SK-N-SH (cell line): ENCODE data around the gene EGF.

Experiments
- CHD2 ChIP-seq: fragments of 150-350 bp; IDR thresholded peaks from 2 replicates; pipeline ENCODE4 v1.6.1; 2018; ENCODE audit warnings: low read length; ENCODE audit not compliant: partially characterized antibody
- EZH2phosphoT487 ChIP-seq: fragments of 200-600 bp; sonication (generic); IDR thresholded peaks from 2 replicates; pipeline ENCODE4 v1.6.1; 2017; ENCODE audit warnings: low read depth, mixed run types, mild to moderate bottlenecking, antibody characterized with exemption, moderate library complexity, borderline replicate concordance
- GABPA ChIP-seq: IDR thresholded peaks from 2 replicates; pipeline ENCODE4 v1.4.0; 2012; ENCODE audit warnings: low read depth, mild to moderate bottlenecking
- NFIC ChIP-seq: IDR thresholded peaks from 2 replicates; pipeline ENCODE4 v1.4.0; 2012; ENCODE audit warnings: borderline replicate concordance
- NRF1 ChIP-seq: IDR thresholded peaks from 2 replicates; pipeline ENCODE4 v1.6.1; 2012; ENCODE audit warnings: low read depth, mild to moderate bottlenecking, low read length
- PBX3 ChIP-seq: IDR thresholded peaks from 2 replicates; pipeline ENCODE4; 2012
- RFX5 ChIP-seq: IDR thresholded peaks from 2 replicates; pipeline ENCODE4 v1.6.1; 2012; ENCODE audit warnings: mild to moderate bottlenecking, improper control_type of control experiment, low read length
- RXRA ChIP-seq: IDR thresholded peaks from 2 replicates; pipeline ENCODE4 v1.4.0; 2012; ENCODE audit warnings: low read depth, mild to moderate bottlenecking, borderline replicate concordance
- SIN3A ChIP-seq: IDR thresholded peaks from 2 replicates; pipeline ENCODE4 v1.6.1; 2012; ENCODE audit warnings: low read depth, mild to moderate bottlenecking, low read length, moderate library complexity, borderline replicate concordance
- TAF1 ChIP-seq: IDR thresholded peaks from 2 replicates; pipeline ENCODE4 v1.6.1; 2012; ENCODE audit warnings: low read depth, mild to moderate bottlenecking, low read length, moderate library complexity, borderline replicate concordance
- TEAD4 ChIP-seq: IDR thresholded peaks from 2 replicates; pipeline ENCODE4 v1.4.0; 2012; ENCODE audit warnings: mild to moderate bottlenecking, borderline replicate concordance; ENCODE audit not compliant: insufficient read depth
- TF ChIP-seq, protein P1 (sequence below): fragments of 200-600 bp; sonication (generic); IDR thresholded peaks from 2 replicates; pipeline ENCODE4 v1.6.1; 2017; ENCODE audit warnings: antibody characterized with exemption, mild to moderate bottlenecking, moderate library complexity
- TF ChIP-seq, protein P2 (sequence below): IDR thresholded peaks from 2 replicates; pipeline ENCODE4 v1.4.0; 2012; ENCODE audit warnings: low read depth, borderline replicate concordance
- TF ChIP-seq, protein P3 (sequence below): IDR thresholded peaks from 2 replicates; pipeline ENCODE4 v1.4.0; 2012; ENCODE audit warnings: low read depth

- TF ChIP-seq, protein P1, sequence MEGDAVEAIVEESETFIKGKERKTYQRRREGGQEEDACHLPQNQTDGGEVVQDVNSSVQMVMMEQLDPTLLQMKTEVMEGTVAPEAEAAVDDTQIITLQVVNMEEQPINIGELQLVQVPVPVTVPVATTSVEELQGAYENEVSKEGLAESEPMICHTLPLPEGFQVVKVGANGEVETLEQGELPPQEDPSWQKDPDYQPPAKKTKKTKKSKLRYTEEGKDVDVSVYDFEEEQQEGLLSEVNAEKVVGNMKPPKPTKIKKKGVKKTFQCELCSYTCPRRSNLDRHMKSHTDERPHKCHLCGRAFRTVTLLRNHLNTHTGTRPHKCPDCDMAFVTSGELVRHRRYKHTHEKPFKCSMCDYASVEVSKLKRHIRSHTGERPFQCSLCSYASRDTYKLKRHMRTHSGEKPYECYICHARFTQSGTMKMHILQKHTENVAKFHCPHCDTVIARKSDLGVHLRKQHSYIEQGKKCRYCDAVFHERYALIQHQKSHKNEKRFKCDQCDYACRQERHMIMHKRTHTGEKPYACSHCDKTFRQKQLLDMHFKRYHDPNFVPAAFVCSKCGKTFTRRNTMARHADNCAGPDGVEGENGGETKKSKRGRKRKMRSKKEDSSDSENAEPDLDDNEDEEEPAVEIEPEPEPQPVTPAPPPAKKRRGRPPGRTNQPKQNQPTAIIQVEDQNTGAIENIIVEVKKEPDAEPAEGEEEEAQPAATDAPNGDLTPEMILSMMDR, result no peak
- no peak for TF ChIP-seq NRF1
- TF ChIP-seq PBX3, result no peak
- no peak for TF ChIP-seq SIN3A
- no peak for TF ChIP-seq EZH2phosphoT487
- no peak for TF ChIP-seq GABPA
- no peak for TF ChIP-seq CHD2
- no peak for TF ChIP-seq RXRA
- TF ChIP-seq, protein P2, sequence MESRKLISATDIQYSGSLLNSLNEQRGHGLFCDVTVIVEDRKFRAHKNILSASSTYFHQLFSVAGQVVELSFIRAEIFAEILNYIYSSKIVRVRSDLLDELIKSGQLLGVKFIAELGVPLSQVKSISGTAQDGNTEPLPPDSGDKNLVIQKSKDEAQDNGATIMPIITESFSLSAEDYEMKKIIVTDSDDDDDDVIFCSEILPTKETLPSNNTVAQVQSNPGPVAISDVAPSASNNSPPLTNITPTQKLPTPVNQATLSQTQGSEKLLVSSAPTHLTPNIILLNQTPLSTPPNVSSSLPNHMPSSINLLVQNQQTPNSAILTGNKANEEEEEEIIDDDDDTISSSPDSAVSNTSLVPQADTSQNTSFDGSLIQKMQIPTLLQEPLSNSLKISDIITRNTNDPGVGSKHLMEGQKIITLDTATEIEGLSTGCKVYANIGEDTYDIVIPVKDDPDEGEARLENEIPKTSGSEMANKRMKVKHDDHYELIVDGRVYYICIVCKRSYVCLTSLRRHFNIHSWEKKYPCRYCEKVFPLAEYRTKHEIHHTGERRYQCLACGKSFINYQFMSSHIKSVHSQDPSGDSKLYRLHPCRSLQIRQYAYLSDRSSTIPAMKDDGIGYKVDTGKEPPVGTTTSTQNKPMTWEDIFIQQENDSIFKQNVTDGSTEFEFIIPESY, result no peak
- TF ChIP-seq, protein P3, sequence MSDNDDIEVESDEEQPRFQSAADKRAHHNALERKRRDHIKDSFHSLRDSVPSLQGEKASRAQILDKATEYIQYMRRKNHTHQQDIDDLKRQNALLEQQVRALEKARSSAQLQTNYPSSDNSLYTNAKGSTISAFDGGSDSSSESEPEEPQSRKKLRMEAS, result no peak
- TF ChIP-seq NFIC, result no peak
- no peak for TF ChIP-seq TEAD4
- TF ChIP-seq RFX5, result no peak
- TF ChIP-seq TAF1, result no peak
Observed at GRCh38 chr4:109969087-109969486, 56.4 kb downstream of the EGF start.
